Upper lobe of right lung (tissue), 1 donor: ENCODE measurements around the gene RPS15A. TPM values are rescaled to one million over a fixed set of nuclear protein-coding genes. Genes with fewer than 3 reads are reported as not detected.

Source experiments
- ATAC-seq: fragments of 200-7000 bp; cut with Tn5 transposase; one replicate; pipeline ENCODE4 v1.9.1; 2020; ENCODE audit warnings: mild to moderate bottlenecking, moderate library complexity
- DNase-seq: peaks from one replicate; pipeline ENCODE4 v3.0.0-alpha.2; 2020
- H3K27ac ChIP-seq: fragments of 200-600 bp; one replicate; pipeline ENCODE4 v1.8.0; 2022
- H3K27me3 ChIP-seq: fragments of 200-600 bp; one replicate; pipeline ENCODE4 v1.8.0; 2022; ENCODE audit warnings: mild to moderate bottlenecking
- H3K36me3 ChIP-seq: fragments of 200-600 bp; one replicate; pipeline ENCODE4 v1.8.0; 2022
- H3K4me1 ChIP-seq: fragments of 200-600 bp; one replicate; pipeline ENCODE4 v1.8.0; 2022
- H3K4me3 ChIP-seq: fragments of 200-600 bp; one replicate; pipeline ENCODE4 v1.8.0; 2022; ENCODE audit warnings: mild to moderate bottlenecking
- H3K9me3 ChIP-seq: fragments of 200-600 bp; one replicate; pipeline ENCODE4 v1.8.0; 2022
- intact Hi-C: fragments of 100-400 bp; cut with DNase I; formaldehyde crosslinking; loops from one replicate; pipeline ENCODE4 v1.11.0; 2022
- total RNA-seq: library from RNA; stranded (reverse); fragmentation: NEBNext Ultra II Directional; extraction: Animal tissue kit (Norgen Biotek cat#: 25700); gene quantifications from one replicate; pipeline ENCODE4 v1.2.1, GENCODE V29; 2021
- TF ChIP-seq, protein P1 (sequence below): fragments of 200-600 bp; IDR thresholded peaks from one replicate; pipeline ENCODE4 v1.8.0; 2022; ENCODE audit warnings: antibody characterized with exemption
- donor health status: DM: no; HTN: yes; CAD: no; lungs with severe emphysema.

Gene RPS15A
- total RNA-seq, 1 donor from 2014 or later = 983 TPM

- no peaks in the 10 kb centered on the region for H3K9me3 ChIP-seq
- peaks cover 18% of the 10 kb centered on the region for H3K4me1 ChIP-seq
Observed at GRCh38 chr16:18796377-18796776, 6.2 kb upstream of the RPS15A start.

GRCh38 chr16:18792836-18793433 lies 2.8 kb upstream of the RPS15A start:
- intact Hi-C loops = no loop called here
- peaks cover 68% of the 10 kb centered on the region for H3K36me3 ChIP-seq
- no peak for ATAC-seq

More at GRCh38 chr16:18796377-18796776, 6.2 kb upstream of the RPS15A start:
- Histone ChIP-seq H3K4me3 (no peak overlapping the region), H3K27ac (no peak overlapping the region), H3K27me3 (no peaks in the 10 kb centered on the region), H3K36me3 (peaks cover 59% of the 10 kb centered on the region)
- intact Hi-C loops = no loop called here
- ATAC-seq = no peak
- TF ChIP-seq, protein P1, sequence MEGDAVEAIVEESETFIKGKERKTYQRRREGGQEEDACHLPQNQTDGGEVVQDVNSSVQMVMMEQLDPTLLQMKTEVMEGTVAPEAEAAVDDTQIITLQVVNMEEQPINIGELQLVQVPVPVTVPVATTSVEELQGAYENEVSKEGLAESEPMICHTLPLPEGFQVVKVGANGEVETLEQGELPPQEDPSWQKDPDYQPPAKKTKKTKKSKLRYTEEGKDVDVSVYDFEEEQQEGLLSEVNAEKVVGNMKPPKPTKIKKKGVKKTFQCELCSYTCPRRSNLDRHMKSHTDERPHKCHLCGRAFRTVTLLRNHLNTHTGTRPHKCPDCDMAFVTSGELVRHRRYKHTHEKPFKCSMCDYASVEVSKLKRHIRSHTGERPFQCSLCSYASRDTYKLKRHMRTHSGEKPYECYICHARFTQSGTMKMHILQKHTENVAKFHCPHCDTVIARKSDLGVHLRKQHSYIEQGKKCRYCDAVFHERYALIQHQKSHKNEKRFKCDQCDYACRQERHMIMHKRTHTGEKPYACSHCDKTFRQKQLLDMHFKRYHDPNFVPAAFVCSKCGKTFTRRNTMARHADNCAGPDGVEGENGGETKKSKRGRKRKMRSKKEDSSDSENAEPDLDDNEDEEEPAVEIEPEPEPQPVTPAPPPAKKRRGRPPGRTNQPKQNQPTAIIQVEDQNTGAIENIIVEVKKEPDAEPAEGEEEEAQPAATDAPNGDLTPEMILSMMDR = no peak
- no peak for DNase-seq

DNA sequence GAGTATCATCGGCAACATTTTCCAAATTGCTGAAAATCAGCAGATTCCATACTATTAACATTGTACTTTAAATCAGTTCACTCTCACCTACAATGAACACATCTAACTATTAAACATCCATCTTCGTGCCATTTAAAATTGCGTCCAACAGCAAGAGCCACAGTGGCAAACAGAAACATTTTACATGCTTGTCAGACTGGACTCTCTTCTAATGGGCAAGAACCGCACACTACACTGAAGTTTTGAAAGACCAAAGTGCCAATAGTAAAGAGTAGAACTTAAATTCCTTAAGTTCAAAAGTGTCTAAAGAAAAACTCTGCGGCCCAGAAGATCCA lies 652 bp downstream of the RPS15A start:
- Histone ChIP-seq H3K36me3 (peaks cover 68% of the 10 kb centered on the region), H3K27ac (peak overlapping the region; percentile 83)
- intact Hi-C loops = no loop called here

More at GRCh38 chr16:18792836-18793433, 2.8 kb upstream of the RPS15A start:
- Histone ChIP-seq H3K4me1 (peaks cover 22% of the 10 kb centered on the region), H3K9me3 (no peaks in the 10 kb centered on the region), H3K27me3 (no peaks in the 10 kb centered on the region), H3K27ac (no peak overlapping the region), H3K4me3 (no peak overlapping the region)
- DNase-seq = no peak
- TF ChIP-seq, protein P1 = no peak

GRCh38 chr16:18788828-18789514 lies 1.2 kb downstream of the RPS15A start:
- peaks cover 55% of the 10 kb centered on the region for H3K4me1 ChIP-seq
- H3K4me3 ChIP-seq = peak overlapping the region; percentile 81
- H3K27me3 ChIP-seq = no peaks in the 10 kb centered on the region
- H3K36me3 ChIP-seq = peaks cover 68% of the 10 kb centered on the region
- ATAC-seq = no peak
- peak overlapping the region; percentile 83 for H3K27ac ChIP-seq
- no peak for DNase-seq
- intact Hi-C loops = no loop called here
- H3K9me3 ChIP-seq = no peaks in the 10 kb centered on the region
- TF ChIP-seq, protein P1 = no peak

More for the DNA sequence above, 652 bp downstream of the RPS15A start:
- TF ChIP-seq, protein P1 = no peak
- Histone ChIP-seq H3K9me3 (no peaks in the 10 kb centered on the region), H3K27me3 (no peaks in the 10 kb centered on the region), H3K4me1 (peaks cover 52% of the 10 kb centered on the region), H3K4me3 (peak overlapping the region; percentile 81)
- DNase-seq = no peak
- no peak for ATAC-seq

- Histone ChIP-seq H3K9me3 (no peaks in the 10 kb centered on the region), H3K27me3 (no peaks in the 10 kb centered on the region), H3K27ac (no peak overlapping the region), H3K4me3 (no peak overlapping the region), H3K36me3 (peaks cover 65% of the 10 kb centered on the region), H3K4me1 (peaks cover 43% of the 10 kb centered on the region)
- TF ChIP-seq, protein P1 = no peak
- DNase-seq = no peak
- ATAC-seq = no peak
- intact Hi-C loops = no loop called here
Observed at GRCh38 chr16:18784917-18785623, 5.1 kb downstream of the RPS15A start.
